PC-9 (cell line): ENCODE measurements around the gene RABL3. TPM values are rescaled to one million over a fixed set of nuclear protein-coding genes. Genes with fewer than 3 reads are reported as not detected.
"Not testable (repeated sequence)": the region's sequence is repeated elsewhere in the genome, so short reads cannot be mapped to it uniquely, and the experiment has no call there.

Experiments used
- BruUV-seq: library from RNA; stranded (reverse); fragments of 400-500 nt; replicated peaks from 2 replicates; lab custom pipeline; 2021; lab: Mats Ljungman, UMichigan
- CTCF ChIA-PET: fragments of 300-600 bp; sonication (Branson Sonifier 250); formaldehyde crosslinking; loops from one replicate; lab custom pipeline; 2022; ENCODE audit warnings: antibody characterized with exemption; lab: Charles Lee
- POLR2A ChIA-PET: fragments of 300-600 bp; sonication (Branson Sonifier 250); formaldehyde crosslinking; loops from one replicate; lab custom pipeline; 2022; ENCODE audit warnings: antibody characterized with exemption; ENCODE audit not compliant: unreplicated experiment; lab: Charles Lee
- DNase-seq, 2 experiments: peaks; one replicate each; pipeline versions ENCODE4 v3.0.0 to v3.0.0-alpha.2; 2015 to 2022; ENCODE audit warnings: mixed read lengths in 1 of 2
- H2AFZ ChIP-seq: fragments of 200-600 bp; sonication (generic); 2 replicates; pipeline ENCODE4 v1.8.1; 2017; ENCODE audit warnings: antibody characterized with exemption
- H3F3A ChIP-seq: fragments of 200-600 bp; sonication (generic); 2 replicates; pipeline ENCODE4 v1.8.1; 2017; ENCODE audit warnings: antibody characterized with exemption, mild to moderate bottlenecking, low read depth; ENCODE audit not compliant: insufficient read depth
- H3K27ac ChIP-seq: fragments of 200-600 bp; sonication (generic); 2 replicates; pipeline ENCODE4 v1.6.1; 2016; ENCODE audit warnings: mixed run types
- H3K27me3 ChIP-seq: fragments of 200-600 bp; sonication (generic); 2 replicates; pipeline ENCODE4 v1.6.1; 2016; ENCODE audit warnings: low read depth, mixed run types; ENCODE audit not compliant: insufficient read depth
- H3K36me3 ChIP-seq: fragments of 200-600 bp; sonication (generic); 2 replicates; pipeline ENCODE4 v1.6.1; 2016; ENCODE audit warnings: low read depth, mixed run types
- H3K4me1 ChIP-seq: fragments of 200-600 bp; sonication (generic); replicated peaks from 2 replicates; pipeline ENCODE4 v1.6.1; 2016; ENCODE audit warnings: mixed run types; ENCODE audit not compliant: insufficient read depth
- H3K4me2 ChIP-seq: fragments of 200-600 bp; sonication (generic); 2 replicates; pipeline ENCODE4 v1.6.1; 2017; ENCODE audit warnings: mixed run types
- H3K4me3 ChIP-seq: fragments of 200-600 bp; sonication (generic); 2 replicates; pipeline ENCODE4 v1.6.1; 2016; ENCODE audit warnings: mixed run types
- H3K79me2 ChIP-seq: fragments of 200-600 bp; sonication (generic); 2 replicates; pipeline ENCODE4 v1.6.1; 2017; ENCODE audit warnings: low read depth, mixed run types
- H3K9me2 ChIP-seq: fragments of 200-600 bp; sonication (generic); 2 replicates; pipeline ENCODE4 v1.8.1; 2017; ENCODE audit warnings: mild to moderate bottlenecking; ENCODE audit not compliant: insufficient read depth
- H3K9me3 ChIP-seq: fragments of 200-600 bp; sonication (generic); 2 replicates; pipeline ENCODE4 v1.8.1; 2016; ENCODE audit warnings: low read depth; ENCODE audit not compliant: insufficient read depth
- H4K20me1 ChIP-seq: fragments of 200-600 bp; sonication (generic); 2 replicates; pipeline ENCODE4 v1.8.1; 2017; ENCODE audit not compliant: insufficient read depth
- EZH2 ChIP-seq: fragments of 200-600 bp; sonication (generic); IDR thresholded peaks from 2 replicates; pipeline ENCODE4 v1.8.0; 2017; ENCODE audit warnings: antibody characterized with exemption, low read depth
- intact Hi-C: fragments of 100-400 bp; cut with micrococcal nuclease; formaldehyde crosslinking; loops from one replicate; pipeline ENCODE4 v1.10.0; 2022; ENCODE audit not compliant: unreplicated experiment
- total RNA-seq: library from RNA; stranded (reverse); gene quantifications from 2 replicates; pipeline ENCODE4 v1.2.3, GENCODE V29; 2021
- TF ChIP-seq, protein P1 (sequence below): fragments of 200-600 bp; sonication (generic); conservative IDR thresholded peaks from 2 replicates; pipeline ENCODE4 v1.6.1; 2017; ENCODE audit warnings: mixed run types, antibody characterized with exemption, mild to moderate bottlenecking, moderate library complexity

The RABL3 gene
- total RNA-seq, 1 experiment from 2014 or later: 29.8 TPM

- H3K36me3 ChIP-seq: no peaks in the 10 kb centered on the region
- H3K79me2 ChIP-seq: no peaks in the 10 kb centered on the region
- no peaks in the 10 kb centered on the region for H4K20me1 ChIP-seq
- H3K27ac ChIP-seq: no peak overlapping the region
- no peak for DNase-seq
- H3K9me3 ChIP-seq: no peaks in the 10 kb centered on the region
- TF ChIP-seq EZH2: no peak
- TF ChIP-seq, protein P1, sequence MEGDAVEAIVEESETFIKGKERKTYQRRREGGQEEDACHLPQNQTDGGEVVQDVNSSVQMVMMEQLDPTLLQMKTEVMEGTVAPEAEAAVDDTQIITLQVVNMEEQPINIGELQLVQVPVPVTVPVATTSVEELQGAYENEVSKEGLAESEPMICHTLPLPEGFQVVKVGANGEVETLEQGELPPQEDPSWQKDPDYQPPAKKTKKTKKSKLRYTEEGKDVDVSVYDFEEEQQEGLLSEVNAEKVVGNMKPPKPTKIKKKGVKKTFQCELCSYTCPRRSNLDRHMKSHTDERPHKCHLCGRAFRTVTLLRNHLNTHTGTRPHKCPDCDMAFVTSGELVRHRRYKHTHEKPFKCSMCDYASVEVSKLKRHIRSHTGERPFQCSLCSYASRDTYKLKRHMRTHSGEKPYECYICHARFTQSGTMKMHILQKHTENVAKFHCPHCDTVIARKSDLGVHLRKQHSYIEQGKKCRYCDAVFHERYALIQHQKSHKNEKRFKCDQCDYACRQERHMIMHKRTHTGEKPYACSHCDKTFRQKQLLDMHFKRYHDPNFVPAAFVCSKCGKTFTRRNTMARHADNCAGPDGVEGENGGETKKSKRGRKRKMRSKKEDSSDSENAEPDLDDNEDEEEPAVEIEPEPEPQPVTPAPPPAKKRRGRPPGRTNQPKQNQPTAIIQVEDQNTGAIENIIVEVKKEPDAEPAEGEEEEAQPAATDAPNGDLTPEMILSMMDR: no peak
- no peaks in the 10 kb centered on the region for H3K9me2 ChIP-seq
- ChIA-PET CTCF (no interaction called here), POLR2A (no interaction called here)
- no peaks in the 10 kb centered on the region for H3K4me1 ChIP-seq
- H3K27me3 ChIP-seq: no peaks in the 10 kb centered on the region
- H3K4me2 ChIP-seq: no peak overlapping the region
- no peak overlapping the region for H2AFZ ChIP-seq
- intact Hi-C loops: no loop called here
- H3F3A ChIP-seq: no peaks in the 10 kb centered on the region
- BruUV-seq: no TSS peak
- no peak overlapping the region for H3K4me3 ChIP-seq
These were observed 48.7 kb upstream of the RABL3 start for GRCh38 chr3:120791010-120791409.

- H2AFZ ChIP-seq, DNase-seq, H3K27ac ChIP-seq, H3K4me3 ChIP-seq, H3K79me2 ChIP-seq, H3F3A ChIP-seq, H3K9me3 ChIP-seq, H3K36me3 ChIP-seq, POLR2A ChIA-PET, CTCF ChIA-PET, H3K4me2 ChIP-seq, intact Hi-C loops, H3K9me2 ChIP-seq, BruUV-seq, H3K4me1 ChIP-seq, H4K20me1 ChIP-seq, H3K27me3 ChIP-seq: not testable (repeated sequence)
These were observed 43.5 kb upstream of the RABL3 start for GRCh38 chr3:120785832-120786231.

- CTCF ChIA-PET: no interaction called here
- H3K4me2 ChIP-seq: no peak overlapping the region
- H3K4me1 ChIP-seq: no peaks in the 10 kb centered on the region
- no peaks in the 10 kb centered on the region for H3K27me3 ChIP-seq
- no peak for TF ChIP-seq EZH2
- TF ChIP-seq, protein P1: no peak
- intact Hi-C loops: no loop called here
- no peaks in the 10 kb centered on the region; the same call in 1 of the 2 replicates for H3F3A ChIP-seq
- no peak overlapping the region for H2AFZ ChIP-seq
- DNase-seq: peak in 1 of 2 experiments; percentile 7
- no TSS peak for BruUV-seq
- H3K9me3 ChIP-seq: no peaks in the 10 kb centered on the region
- H3K79me2 ChIP-seq: 0 out of 2 replicates have a peak, but pooled peaks cover 4% of the 10 kb centered on the region
- no peaks in the 10 kb centered on the region for H3K9me2 ChIP-seq
- H3K27ac ChIP-seq: no peak overlapping the region
- no peak overlapping the region for H3K4me3 ChIP-seq
- H4K20me1 ChIP-seq: no peaks in the 10 kb centered on the region
- H3K36me3 ChIP-seq: peaks cover 16% of the 10 kb centered on the region; the same call in 1 of the 2 replicates
- POLR2A ChIA-PET: no interaction called here
These were observed 38.7 kb upstream of the RABL3 start for GRCh38 chr3:120780977-120781376.

DNA sequence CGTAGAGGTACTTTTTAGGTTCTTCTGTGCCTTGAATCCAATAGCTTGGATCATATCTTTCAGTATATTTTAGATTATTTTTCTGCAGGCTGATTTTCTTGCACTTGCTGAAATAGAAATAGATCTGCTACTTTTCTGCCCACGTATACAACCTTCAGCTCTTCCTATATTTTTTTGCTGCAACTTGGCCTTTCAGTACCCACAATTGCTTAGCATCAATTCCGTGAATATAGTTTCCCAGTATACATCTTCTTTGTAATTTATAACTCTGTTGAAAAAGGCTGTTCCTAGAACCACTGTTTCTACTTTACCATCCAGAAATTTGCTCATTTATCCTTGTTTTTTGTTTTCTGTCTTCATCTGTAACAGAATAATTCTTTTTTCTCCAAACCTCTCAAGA, 36.5 kb upstream of the RABL3 start:
- no peaks in the 10 kb centered on the region for H3K9me3 ChIP-seq
- H2AFZ ChIP-seq: no peak overlapping the region
- H3K4me1 ChIP-seq: no peaks in the 10 kb centered on the region
- H3K4me3 ChIP-seq: no peak overlapping the region
- ChIA-PET POLR2A (no interaction called here), CTCF (no interaction called here)
- intact Hi-C loops: no loop called here
- no peaks in the 10 kb centered on the region for H4K20me1 ChIP-seq
- peaks cover 20% of the 10 kb centered on the region for H3K36me3 ChIP-seq
- H3K27me3 ChIP-seq: no peaks in the 10 kb centered on the region
- H3K27ac ChIP-seq: no peak overlapping the region
- DNase-seq: no peak
- no peak for TF ChIP-seq EZH2
- TF ChIP-seq, protein P1: no peak
- H3K9me2 ChIP-seq: no peaks in the 10 kb centered on the region
- no peak overlapping the region for H3K4me2 ChIP-seq
- no TSS peak for BruUV-seq
- 0 out of 2 replicates have a peak, but pooled peaks cover 4% of the 10 kb centered on the region for H3K79me2 ChIP-seq
- H3F3A ChIP-seq: no peaks in the 10 kb centered on the region; the same call in 1 of the 2 replicates
